Endothelial cell of umbilical vein (primary cell): ENCODE data around the gene FSIP1. TPM values are rescaled to one million over a fixed set of nuclear protein-coding genes. Genes with fewer than 3 reads are reported as not detected.
A peak's percentile ranks its signal among the peaks of the same experiment; 100 is the strongest.

Source experiments
- BruUV-seq: library from RNA; stranded (reverse); fragments of 400-500 nt; replicated peaks from 2 replicates; lab custom pipeline; 2021; lab: Mats Ljungman, UMichigan
- CTCF ChIA-PET: fragments of 300-600, 350-600 bp; sonication (Branson Sonifier 250); formaldehyde crosslinking; loops from one replicate; lab custom pipeline; 2021; ENCODE audit warnings: antibody characterized with exemption, inconsistent platforms; lab: Charles Lee
- POLR2A ChIA-PET: fragments of 300-600, 350-600 bp; sonication (Branson Sonifier 250); formaldehyde crosslinking; loops from one replicate; lab custom pipeline; 2021; ENCODE audit warnings: antibody characterized with exemption, inconsistent platforms; lab: Charles Lee
- DNase-seq: peaks from one replicate; pipeline ENCODE4 v3.0.0-alpha.2; 2011; ENCODE audit warnings: low read depth, low spot score
- FAIRE-seq: peaks from 2 replicates; lab custom pipeline; 2011; peaks lifted over from hg19 to GRCh38; lab: Jason Lieb, UNC
- H2AFZ ChIP-seq: 2 replicates; pipeline ENCODE4 v1.6.0; 2012; ENCODE audit warnings: low read depth, low read length, control low read depth, inconsistent platforms
- H3K27ac ChIP-seq: 2 replicates; pipeline ENCODE4 v1.5.1; 2011; ENCODE audit warnings: low read depth, mild to moderate bottlenecking, control low read depth, low read length, moderate library complexity; ENCODE audit not compliant: insufficient read depth
- H3K27me3 ChIP-seq, 2 experiments: 2 replicates each; pipeline versions ENCODE4 v1.6.0 to v1.6.1; 2011; ENCODE audit warnings: low read length in 2 of 2, mixed read lengths in 1 of 2; ENCODE audit not compliant: control insufficient read depth in 2 of 2, insufficient read depth in 2 of 2
- H3K36me3 ChIP-seq, 2 experiments: 2 replicates in 1 of 2; 3 replicates in 1 of 2; pipeline ENCODE4 v1.5.1; 2011; ENCODE audit warnings: low read length in 2 of 2, mild to moderate bottlenecking in 1 of 2, moderate library complexity in 1 of 2; ENCODE audit not compliant: control insufficient read depth in 2 of 2, insufficient read depth in 2 of 2; ENCODE audit errors: extremely low read depth in 1 of 2
- H3K4me1 ChIP-seq: 3 replicates; pipeline ENCODE4 v1.5.1; 2011; ENCODE audit warnings: mild to moderate bottlenecking, low read length; ENCODE audit not compliant: control insufficient read depth, insufficient read depth; ENCODE audit errors: extremely low read depth
- H3K4me2 ChIP-seq: 2 replicates; pipeline ENCODE4 v1.6.1; 2011; ENCODE audit warnings: low read length, control low read depth, mixed read lengths; ENCODE audit not compliant: insufficient read depth
- H3K4me3 ChIP-seq, 3 experiments: fragments of 200-600 bp in 1 of 3; sonication (generic), shearing (Covaris generic) in 1 of 3; replicated peaks in 1 of 3; 2 replicates each; pipeline ENCODE4 v1.5.1; 2011 to 2016; ENCODE audit warnings: control low read depth in 3 of 3, low read length in 3 of 3, mild to moderate bottlenecking in 2 of 3, inconsistent platforms in 1 of 3, low read depth in 1 of 3, moderate library complexity in 1 of 3; ENCODE audit not compliant: insufficient read depth in 1 of 3
- H3K79me2 ChIP-seq: 2 replicates; pipeline ENCODE4 v1.6.0; 2012; ENCODE audit warnings: low read length, inconsistent platforms; ENCODE audit not compliant: control insufficient read depth, insufficient read depth
- H3K9ac ChIP-seq: replicated peaks from 2 replicates; pipeline ENCODE3; 2011; ENCODE audit warnings: low read length, control low read depth; ENCODE audit not compliant: insufficient read depth; ENCODE audit errors: extremely low read depth
- H3K9me1 ChIP-seq: replicated peaks from 3 replicates; pipeline ENCODE4 v1.6.0; 2011; ENCODE audit warnings: mild to moderate bottlenecking, low read length; ENCODE audit not compliant: control insufficient read depth, insufficient read depth; ENCODE audit errors: extremely low read depth
- H3K9me3 ChIP-seq: replicated peaks from 2 replicates; pipeline ENCODE4 v1.5.1; 2012; ENCODE audit warnings: low read length, inconsistent platforms; ENCODE audit not compliant: control insufficient read depth, insufficient read depth
- H4K20me1 ChIP-seq: replicated peaks from 2 replicates; pipeline ENCODE3; 2011; ENCODE audit warnings: mild to moderate bottlenecking, low read length; ENCODE audit not compliant: control insufficient read depth, insufficient read depth; ENCODE audit errors: extremely low read depth
- FOS ChIP-seq: IDR thresholded peaks from 2 replicates; pipeline ENCODE4 v1.6.1; 2011; ENCODE audit warnings: mild to moderate bottlenecking, low read length, moderate library complexity, borderline replicate concordance; ENCODE audit not compliant: insufficient read depth
- GATA2 ChIP-seq: IDR thresholded peaks from 2 replicates; pipeline ENCODE4 v1.7.0; 2011; ENCODE audit warnings: low read depth, mild to moderate bottlenecking, moderate library complexity, mixed read lengths, low read length; ENCODE audit not compliant: insufficient read length, insufficient read depth
- JUN ChIP-seq: IDR thresholded peaks from 2 replicates; pipeline ENCODE4 v1.6.1; 2011; ENCODE audit warnings: borderline replicate concordance, low read depth; ENCODE audit not compliant: insufficient read length, insufficient read depth
- MYC ChIP-seq: IDR thresholded peaks from one replicate; pipeline ENCODE4 v1.6.1; 2011; ENCODE audit warnings: mild to moderate bottlenecking, low read depth, low read length
- dilution Hi-C: fragments of 300-500 bp; cut with MboI; formaldehyde crosslinking; loops from one replicate; pipeline ENCODE4 v1.15.0; 2019; ENCODE audit warnings: low sequenced_read_pairs; ENCODE audit not compliant: extremely low pct_ligation_motif_present
- intact Hi-C: fragments of 100-400 bp; cut with micrococcal nuclease; formaldehyde crosslinking; loops from one replicate; pipeline ENCODE4 v1.10.0; 2022
- polyA plus RNA-seq, 4 experiments: library from polyadenylated mRNA; depleted of rRNA in 3 of 4; stranded (reverse) in 3 of 4; unstranded in 1 of 4; fragments of >200 nt; gene quantifications; 2 replicates each; pipeline versions ENCODE4 v1.2.1 to v1.2.3, GENCODE V29; 2011 to 2012; ENCODE audit warnings: missing spikeins in 1 of 4
- total RNA-seq: library from RNA; stranded (reverse); gene quantifications from 2 replicates; pipeline ENCODE4 v1.2.3, GENCODE V29; 2021

Gene FSIP1
- total and polyA plus RNA-seq, 2 donors (not counting 3 experiments of a cell fraction or from before 2014, with no cell fraction given): 0.23 to 1.1 TPM

DNA sequence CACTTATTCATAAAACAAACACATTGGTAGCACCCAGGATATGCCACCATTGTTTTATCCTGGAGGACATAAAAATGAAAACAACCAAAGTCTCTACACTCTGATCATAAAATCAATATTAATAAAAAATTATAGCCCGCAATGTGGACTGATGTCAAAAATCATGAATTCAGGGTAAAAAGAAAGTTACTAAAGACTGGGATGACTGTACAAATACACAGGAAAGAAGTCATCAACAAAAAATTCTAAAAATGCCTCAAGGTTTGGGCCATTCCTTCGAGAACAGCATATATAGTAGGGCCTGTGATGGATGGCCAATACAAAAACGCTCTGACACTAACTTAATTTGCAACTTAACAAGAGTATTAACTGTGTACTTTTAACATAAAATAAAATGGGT, 125.0 kb downstream of the FSIP1 start:
- Histone ChIP-seq H3K27ac (peak overlapping the region; percentile 45), H3K27me3 (no peaks in the 10 kb centered on the region), H3K4me3 (no peak overlapping the region), H2AFZ (no peak overlapping the region), H3K36me3 (no peaks in the 10 kb centered on the region), H3K9ac (no peak overlapping the region), H4K20me1 (no peaks in the 10 kb centered on the region), H3K79me2 (no peaks in the 10 kb centered on the region), H3K4me2 (peak overlapping the region; percentile 53), H3K9me3 (no peaks in the 10 kb centered on the region), H3K9me1 (no peaks in the 10 kb centered on the region), H3K4me1 (peaks cover 14% of the 10 kb centered on the region)
- intact Hi-C loops: loop anchor here (2.0 kb wide), 1 partner anchor 15 kb away; no protein-coding TSS in a partner anchor
- ChIA-PET POLR2A (no interaction called here), CTCF (no interaction called here)
- dilution Hi-C loops: no loop called here
- DNase-seq: peak; percentile 53
- TF ChIP-seq MYC (no peak), FOS (peak; percentile 56), JUN (peak; percentile 65)
- no peak for FAIRE-seq
- BruUV-seq: no TSS peak

DNA sequence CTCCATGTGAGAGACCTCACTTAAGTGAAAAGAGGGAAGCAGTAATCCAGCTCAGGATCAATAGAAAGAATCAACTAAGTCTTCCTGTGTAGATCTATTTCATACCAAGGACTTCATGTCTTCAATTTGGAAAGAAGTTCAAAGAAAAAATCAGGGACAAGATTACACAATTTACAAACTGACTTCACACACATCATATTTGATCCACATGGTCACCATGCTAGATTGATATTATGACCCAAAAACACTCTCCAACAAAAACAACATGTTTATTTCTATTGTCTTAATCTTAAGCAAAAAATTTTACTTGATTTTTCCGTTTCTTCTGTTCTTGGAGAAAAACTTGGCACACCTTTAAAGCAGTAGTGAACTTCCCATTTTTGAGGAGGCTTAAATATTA, 125.5 kb downstream of the FSIP1 start:
- intact Hi-C loops: loop anchor here (2.0 kb wide), 1 partner anchor 14 kb away; no protein-coding TSS in a partner anchor
- no peak overlapping the region for H3K4me2 ChIP-seq
- BruUV-seq: TSS peak; percentile 84

More for the DNA sequence above, 125.5 kb downstream of the FSIP1 start:
- ChIA-PET POLR2A (interaction anchor here (0.7 kb wide), 1 partner anchor 15 kb away, joined by 3 read pairs; no protein-coding TSS in a partner anchor), CTCF (no interaction called here)
- dilution Hi-C loops: no loop called here
- DNase-seq: peak; percentile 17
- Histone ChIP-seq H3K9me3 (no peaks in the 10 kb centered on the region), H3K27me3 (no peaks in the 10 kb centered on the region), H3K4me3 (no peak overlapping the region), H2AFZ (no peak overlapping the region), H3K36me3 (no peaks in the 10 kb centered on the region), H3K79me2 (no peaks in the 10 kb centered on the region), H3K27ac (peak overlapping the region; percentile 45), H3K9ac (no peak overlapping the region), H4K20me1 (no peaks in the 10 kb centered on the region), H3K4me1 (peaks cover 14% of the 10 kb centered on the region), H3K9me1 (no peaks in the 10 kb centered on the region)
- no peak for TF ChIP-seq GATA2
- no peak for FAIRE-seq
